Stimulated activated CD4-positive, alpha-beta T cell treated with anti-CD3 and anti-CD28 coated beads, Interleukin-1b, Interleukin-23, amount 100 ng/mL, for 4 hours (primary cell): ENCODE results near the gene CTSA.

ENCODE experiments used
- DNase-seq, 2 donors: peaks; one replicate each; pipeline ENCODE4 v3.0.0-alpha.2; 2020; ENCODE audit warnings: low read depth in 2 of 2

CTSA gene

DNA sequence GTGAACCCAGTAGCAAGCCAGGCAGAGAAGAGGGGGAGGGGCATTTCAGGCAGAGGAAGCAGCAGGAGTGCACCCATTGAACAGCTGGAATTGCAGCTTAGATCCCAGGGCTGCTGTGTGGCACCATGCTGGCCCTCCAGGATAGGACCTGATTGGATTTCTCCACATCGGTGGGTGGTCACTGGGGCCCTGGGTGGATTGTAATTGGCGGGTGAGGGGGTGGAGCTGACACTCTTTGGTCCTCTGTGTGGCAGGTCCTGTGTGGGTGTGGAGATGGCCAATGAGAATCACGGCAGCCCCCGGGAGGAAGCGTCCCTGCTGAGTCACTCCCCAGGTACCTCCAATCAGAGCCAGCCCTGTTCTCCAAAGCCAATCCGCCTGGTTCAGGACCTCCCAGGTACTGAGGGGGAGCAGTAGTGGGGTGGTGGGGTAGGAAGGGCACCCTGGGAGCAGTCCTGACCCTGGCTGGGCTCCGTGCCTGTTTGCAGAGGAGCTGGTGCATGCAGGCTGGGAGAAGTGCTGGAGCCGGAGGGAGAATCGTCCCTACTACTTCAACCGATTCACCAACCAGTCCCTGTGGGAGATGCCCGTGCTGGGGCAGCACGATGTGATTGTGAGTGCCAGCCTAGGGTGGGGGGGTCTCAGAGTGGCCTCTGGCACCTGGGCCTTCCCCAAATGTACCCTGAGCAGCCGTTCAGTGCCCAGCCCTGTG lies 47.7 kb downstream of the CTSA start:
- no peak for DNase-seq

GRCh38 chr20:45940053-45940452 lies 48.9 kb downstream of the CTSA start:
- no peak for DNase-seq

GRCh38 chr20:45940469-45940868 lies 49.3 kb downstream of the CTSA start:
- DNase-seq: no peak

GRCh38 chr20:45943613-45944012 lies 52.5 kb downstream of the CTSA start:
- no peak for DNase-seq

DNA sequence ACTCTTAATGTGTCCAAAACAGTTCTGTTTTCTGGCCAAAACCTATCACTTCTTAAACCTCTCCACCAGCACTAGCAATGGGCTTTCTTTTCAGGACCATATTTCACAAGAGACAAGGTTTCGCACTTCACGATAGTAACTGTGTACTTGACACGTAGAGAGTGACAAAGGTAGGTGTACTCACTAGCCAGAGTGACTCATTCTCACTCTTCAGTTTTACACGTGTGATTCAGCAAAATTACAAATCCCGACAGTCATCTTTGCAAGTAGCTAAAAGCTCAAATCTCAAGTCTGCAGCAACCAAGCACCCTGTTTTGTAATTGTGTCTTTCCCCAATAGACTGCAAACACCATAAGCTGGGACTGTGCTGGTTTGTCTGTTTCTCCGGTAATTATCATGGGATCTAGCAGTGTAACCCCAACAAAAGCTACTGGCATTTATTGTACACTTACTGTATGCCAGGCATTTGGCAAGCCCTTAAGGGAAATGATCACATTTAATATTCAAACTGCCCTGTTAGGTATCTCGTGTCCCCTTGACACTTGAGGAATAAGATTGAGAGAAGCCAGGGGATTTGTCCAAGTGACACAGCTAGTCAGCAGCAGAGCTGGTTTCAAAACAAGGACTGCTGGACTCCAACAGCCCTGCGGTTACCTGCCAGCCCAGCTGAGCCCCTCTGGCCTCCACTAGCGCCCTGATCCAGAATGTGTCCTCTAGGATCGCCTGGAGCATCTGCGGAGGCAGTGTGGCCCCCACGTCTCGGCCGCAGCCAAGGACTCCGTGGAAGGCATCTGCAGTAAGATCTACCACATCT lies 53.2 kb downstream of the CTSA start:
- DNase-seq: no peak

GRCh38 chr20:45944965-45945677 lies 54.0 kb downstream of the CTSA start:
- no peak for DNase-seq

GRCh38 chr20:45945678-45946148 lies 54.6 kb downstream of the CTSA start:
- no peak for DNase-seq

DNA sequence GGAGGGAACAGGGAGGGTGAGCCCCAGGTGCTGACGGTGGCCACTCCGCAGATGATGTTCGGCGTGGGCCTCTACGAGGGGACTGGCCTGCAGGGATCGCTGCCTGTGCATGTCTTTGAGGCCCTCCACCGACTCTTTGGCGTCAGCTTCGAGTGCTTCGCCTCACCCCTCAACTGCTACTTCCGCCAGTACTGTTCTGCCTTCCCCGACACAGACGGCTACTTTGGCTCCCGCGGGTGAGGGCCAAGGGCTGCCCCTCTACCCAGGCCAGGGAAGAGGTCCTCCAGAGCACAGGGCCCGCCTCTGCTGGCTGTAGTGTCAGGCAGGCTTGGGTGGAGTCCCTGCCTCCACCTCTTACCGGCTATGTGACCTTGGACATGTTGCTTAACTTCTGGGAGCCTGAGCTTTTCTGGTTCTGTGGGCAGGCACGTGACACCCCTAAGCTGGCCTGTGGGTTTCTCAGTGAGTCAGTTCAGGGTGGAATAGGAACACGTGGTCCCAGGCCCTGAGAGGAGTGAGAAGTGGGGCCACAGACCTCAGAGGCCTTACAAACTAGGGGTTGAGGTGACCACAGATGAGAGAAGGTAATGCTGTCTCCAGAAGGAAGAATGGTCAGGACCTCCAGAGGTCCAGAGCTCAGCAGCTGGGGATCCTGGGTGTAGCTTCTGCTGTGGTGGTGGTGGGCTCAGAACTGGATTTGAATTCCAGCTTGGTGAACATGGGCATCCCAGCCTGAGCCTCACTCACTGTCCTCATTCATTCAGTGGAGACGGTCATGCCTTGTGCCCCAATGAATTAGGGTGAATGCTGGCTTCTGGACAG lies 55.2 kb downstream of the CTSA start:
- no peak for DNase-seq

GRCh38 chr20:45947110-45947866 lies 56.2 kb downstream of the CTSA start:
- no peak for DNase-seq

- no peak for DNase-seq
These were observed 57.2 kb downstream of the CTSA start for GRCh38 chr20:45948261-45948733.
